Parathyroid adenoma (tissue), 2 donors: ENCODE measurements around the gene CLSTN2.

Experiments used
- H2AFZ ChIP-seq: fragments of 300-600 bp; sonication (generic); one replicate; pipeline ENCODE4 v1.7.0; 2017; ENCODE audit warnings: antibody characterized with exemption, mild to moderate bottlenecking
- H3K27ac ChIP-seq: fragments of 300-600 bp; sonication (generic); one replicate; pipeline ENCODE4 v1.7.0; 2017
- H3K27me3 ChIP-seq: fragments of 300-600 bp; sonication (generic); one replicate; pipeline ENCODE4 v1.7.0; 2017; ENCODE audit warnings: low read length; ENCODE audit not compliant: control insufficient read depth, insufficient read depth
- H3K36me3 ChIP-seq: fragments of 300-600 bp; sonication (generic); one replicate; pipeline ENCODE4 v1.7.0; 2017; ENCODE audit warnings: low read length; ENCODE audit not compliant: control insufficient read depth, insufficient read depth
- H3K4me1 ChIP-seq: fragments of 300-600 bp; sonication (generic); one replicate; pipeline ENCODE4 v1.7.0; 2017; ENCODE audit warnings: control low read depth
- H3K4me2 ChIP-seq: fragments of 300-600 bp; sonication (generic); one replicate; pipeline ENCODE4 v1.7.0; 2017; ENCODE audit warnings: low read length
- H3K4me3 ChIP-seq: fragments of 300-600 bp; sonication (generic); one replicate; pipeline ENCODE4 v1.7.0; 2017; ENCODE audit warnings: low read depth, low read length
- H3K79me2 ChIP-seq: fragments of 300-600 bp; sonication (generic); one replicate; pipeline ENCODE4 v1.7.0; 2017; ENCODE audit warnings: control low read depth
- H3K9ac ChIP-seq: fragments of 300-600 bp; sonication (generic); one replicate; pipeline ENCODE4 v1.7.0; 2017; ENCODE audit warnings: mild to moderate bottlenecking
- H3K9me3 ChIP-seq: fragments of 300-600 bp; sonication (generic); one replicate; pipeline ENCODE4 v1.7.0; 2017; ENCODE audit warnings: low read length; ENCODE audit not compliant: control insufficient read depth
- TF ChIP-seq, protein P1 (sequence below): fragments of 300-600 bp; sonication (generic); IDR thresholded peaks from one replicate; pipeline ENCODE4 v1.7.0; 2017; ENCODE audit warnings: antibody characterized with exemption, mild to moderate bottlenecking
- donor health status: primary hyperparathyroidism.

The CLSTN2 gene

GRCh38 chr3:140349938-140350337 is 415.0 kb downstream of the CLSTN2 start:
- TF ChIP-seq, protein P1, sequence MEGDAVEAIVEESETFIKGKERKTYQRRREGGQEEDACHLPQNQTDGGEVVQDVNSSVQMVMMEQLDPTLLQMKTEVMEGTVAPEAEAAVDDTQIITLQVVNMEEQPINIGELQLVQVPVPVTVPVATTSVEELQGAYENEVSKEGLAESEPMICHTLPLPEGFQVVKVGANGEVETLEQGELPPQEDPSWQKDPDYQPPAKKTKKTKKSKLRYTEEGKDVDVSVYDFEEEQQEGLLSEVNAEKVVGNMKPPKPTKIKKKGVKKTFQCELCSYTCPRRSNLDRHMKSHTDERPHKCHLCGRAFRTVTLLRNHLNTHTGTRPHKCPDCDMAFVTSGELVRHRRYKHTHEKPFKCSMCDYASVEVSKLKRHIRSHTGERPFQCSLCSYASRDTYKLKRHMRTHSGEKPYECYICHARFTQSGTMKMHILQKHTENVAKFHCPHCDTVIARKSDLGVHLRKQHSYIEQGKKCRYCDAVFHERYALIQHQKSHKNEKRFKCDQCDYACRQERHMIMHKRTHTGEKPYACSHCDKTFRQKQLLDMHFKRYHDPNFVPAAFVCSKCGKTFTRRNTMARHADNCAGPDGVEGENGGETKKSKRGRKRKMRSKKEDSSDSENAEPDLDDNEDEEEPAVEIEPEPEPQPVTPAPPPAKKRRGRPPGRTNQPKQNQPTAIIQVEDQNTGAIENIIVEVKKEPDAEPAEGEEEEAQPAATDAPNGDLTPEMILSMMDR = no peak
- Histone ChIP-seq H3K4me3 (no peak overlapping the region), H3K4me1 (no peaks in the 10 kb centered on the region), H3K4me2 (no peak overlapping the region), H3K79me2 (no peaks in the 10 kb centered on the region), H3K9ac (no peak overlapping the region), H3K9me3 (no peaks in the 10 kb centered on the region), H3K27me3 (no peaks in the 10 kb centered on the region), H3K36me3 (no peaks in the 10 kb centered on the region), H3K27ac (no peak overlapping the region), H2AFZ (no peak overlapping the region)

GRCh38 chr3:140351466-140351865 is 416.5 kb downstream of the CLSTN2 start:
- Histone ChIP-seq H3K4me1 (no peaks in the 10 kb centered on the region), H3K9ac (no peak overlapping the region), H3K9me3 (no peaks in the 10 kb centered on the region), H2AFZ (no peak overlapping the region), H3K27me3 (no peaks in the 10 kb centered on the region), H3K4me3 (no peak overlapping the region), H3K4me2 (no peak overlapping the region), H3K79me2 (no peaks in the 10 kb centered on the region), H3K27ac (no peak overlapping the region), H3K36me3 (no peaks in the 10 kb centered on the region)
- TF ChIP-seq, protein P1 = no peak

DNA sequence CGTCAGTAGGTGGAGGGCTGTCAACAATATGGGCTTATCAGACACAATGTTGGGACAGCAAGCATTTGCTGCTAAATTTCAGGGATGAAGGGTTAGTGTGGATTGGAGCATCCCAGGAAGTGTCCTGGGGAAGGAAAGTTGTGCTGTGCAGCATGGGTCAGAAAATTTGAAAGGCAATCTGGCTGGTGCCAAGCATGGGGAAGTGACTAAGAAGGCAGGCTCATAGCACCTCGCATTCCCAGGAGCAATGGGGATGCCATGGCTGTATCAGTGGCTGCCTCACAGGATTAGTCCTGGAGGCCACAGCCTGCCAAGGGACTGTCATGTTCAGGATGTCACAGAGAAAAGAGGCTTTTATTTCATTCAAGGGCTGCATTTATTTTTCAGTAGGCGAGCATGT is 420.5 kb downstream of the CLSTN2 start:
- Histone ChIP-seq H3K36me3 (no peaks in the 10 kb centered on the region), H3K9me3 (no peaks in the 10 kb centered on the region), H3K4me2 (no peak overlapping the region), H3K4me1 (no peaks in the 10 kb centered on the region), H3K4me3 (no peak overlapping the region), H3K27ac (no peak overlapping the region), H3K9ac (no peak overlapping the region), H3K79me2 (no peaks in the 10 kb centered on the region), H2AFZ (no peak overlapping the region), H3K27me3 (no peaks in the 10 kb centered on the region)
- TF ChIP-seq, protein P1 = no peak

- no peak overlapping the region for H3K27ac ChIP-seq
- no peak overlapping the region for H2AFZ ChIP-seq
- H3K9ac ChIP-seq = no peak overlapping the region
- no peak overlapping the region for H3K4me3 ChIP-seq
- TF ChIP-seq, protein P1 = no peak
- no peaks in the 10 kb centered on the region for H3K4me1 ChIP-seq
- no peaks in the 10 kb centered on the region for H3K9me3 ChIP-seq
- no peak overlapping the region for H3K4me2 ChIP-seq
- H3K27me3 ChIP-seq = no peaks in the 10 kb centered on the region
- no peaks in the 10 kb centered on the region for H3K79me2 ChIP-seq
- no peaks in the 10 kb centered on the region for H3K36me3 ChIP-seq
These were observed 423.7 kb downstream of the CLSTN2 start for GRCh38 chr3:140358686-140359085.

- TF ChIP-seq, protein P1 = no peak
- H3K36me3 ChIP-seq = no peaks in the 10 kb centered on the region
- no peaks in the 10 kb centered on the region for H3K79me2 ChIP-seq
- H2AFZ ChIP-seq = no peak overlapping the region
- no peak overlapping the region for H3K4me2 ChIP-seq
- H3K4me3 ChIP-seq = no peak overlapping the region
- no peaks in the 10 kb centered on the region for H3K27me3 ChIP-seq
- no peaks in the 10 kb centered on the region for H3K9me3 ChIP-seq
- H3K4me1 ChIP-seq = no peaks in the 10 kb centered on the region
- H3K27ac ChIP-seq = no peak overlapping the region
- no peak overlapping the region for H3K9ac ChIP-seq
These were observed 424.4 kb downstream of the CLSTN2 start for GRCh38 chr3:140359233-140359995.
